ENCODE measurements around the gene SLC36A1.
"Not testable (repeated sequence)": the region's sequence is repeated elsewhere in the genome, so short reads cannot be mapped to it uniquely, and the experiment has no call there.

Gene SLC36A1

GRCh38 chr5:151447174-151448037 is at the start of gene SLC36A1:
Gene SLC36A1 (plus strand): TSS chr5:151447603. CDS start chr5:151458793, 11,190 bp downstream.
- DNase-seq (ENCODE audit: low read depth in 2 of 2) = peak; percentile 91 to 96

- DNase-seq (ENCODE audit: low read depth in 2 of 2) = no peak
Observed at GRCh38 chr5:151405334-151406160, 41.9 kb upstream of the SLC36A1 start.

- no peak for DNase-seq (ENCODE audit: low read depth in 2 of 2)
Observed at GRCh38 chr5:151406322-151406947, 41.0 kb upstream of the SLC36A1 start.

- no peak for DNase-seq (ENCODE audit: low read depth in 2 of 2)
Observed at GRCh38 chr5:151408591-151409230, 38.7 kb upstream of the SLC36A1 start.

GRCh38 chr5:151413800-151414199 is 33.6 kb upstream of the SLC36A1 start:
- no peak for DNase-seq (ENCODE audit: low read depth in 2 of 2)

GRCh38 chr5:151414536-151414935 is 32.9 kb upstream of the SLC36A1 start:
- DNase-seq (ENCODE audit: low read depth in 2 of 2) = no peak

- no peak for DNase-seq (ENCODE audit: low read depth in 2 of 2)
Observed at GRCh38 chr5:151417712-151418111, 29.7 kb upstream of the SLC36A1 start.

- no peak for DNase-seq (ENCODE audit: low read depth in 2 of 2)
Observed at GRCh38 chr5:151420127-151420526, 27.3 kb upstream of the SLC36A1 start.

GRCh38 chr5:151424892-151425523 is 22.4 kb upstream of the SLC36A1 start:
- no peak for DNase-seq (ENCODE audit: low read depth in 2 of 2)

- DNase-seq (ENCODE audit: low read depth in 2 of 2) = not testable (repeated sequence)
Observed at GRCh38 chr5:151426347-151426746, 21.1 kb upstream of the SLC36A1 start.

GRCh38 chr5:151427258-151427657 is 20.1 kb upstream of the SLC36A1 start:
- DNase-seq (ENCODE audit: low read depth in 2 of 2) = no peak

- DNase-seq (ENCODE audit: low read depth in 2 of 2) = no peak
Observed at GRCh38 chr5:151430731-151431130, 16.7 kb upstream of the SLC36A1 start.

GRCh38 chr5:151431666-151432065 is 15.7 kb upstream of the SLC36A1 start:
- no peak for DNase-seq (ENCODE audit: low read depth in 2 of 2)

- DNase-seq (ENCODE audit: low read depth in 2 of 2) = no peak
Observed at GRCh38 chr5:151432210-151432609, 15.2 kb upstream of the SLC36A1 start.

GRCh38 chr5:151434570-151435237 is 12.7 kb upstream of the SLC36A1 start:
- DNase-seq (ENCODE audit: low read depth in 2 of 2) = no peak

GRCh38 chr5:151448038-151448985 is 909 bp downstream of the SLC36A1 start:
- DNase-seq (ENCODE audit: low read depth in 2 of 2) = no peak

- no peak for DNase-seq (ENCODE audit: low read depth in 2 of 2)
Observed at GRCh38 chr5:151449297-151449696, 1.9 kb downstream of the SLC36A1 start.

- DNase-seq (ENCODE audit: low read depth in 2 of 2) = no peak
Observed at GRCh38 chr5:151449839-151450238, 2.4 kb downstream of the SLC36A1 start.

- no peak for DNase-seq (ENCODE audit: low read depth in 2 of 2)
Observed at GRCh38 chr5:151450605-151451004, 3.2 kb downstream of the SLC36A1 start.
